ENCODE results near the gene CDKN2B-AS1. TPM values are rescaled to one million over a fixed set of nuclear protein-coding genes. Genes with fewer than 3 reads are reported as not detected.

CDKN2B-AS1 gene
- total and polyA plus RNA-seq, 10 donors = 0.90 to 6.6 (median 2.5) TPM

GRCh38 chr9:22108581-22109370 is 114.2 kb downstream of the CDKN2B-AS1 start:
- Histone ChIP-seq H3K4me1 (no peaks in the 10 kb centered on the region), H3K27ac (no peak overlapping the region), H3K27me3 (replicated peaks in 1 of 7) (no peaks in the 10 kb centered on the region), H3K36me3 (no peaks in the 10 kb centered on the region), H3K9me3 (no peaks in the 10 kb centered on the region), H3K4me3 (no peak overlapping the region)
- 69 to 74% (median 72%) methylated on average over 4 of the region's 4 CpGs for whole genome bisulfite sequencing, 5 donors
- TF ChIP-seq POLR2AphosphoS5 (IDR thresholded peaks at IDR 0.05) = no peak
- no peak for TF ChIP-seq POLR2A (IDR thresholded peaks at IDR 0.05)
- no peak for TF ChIP-seq CTCF (IDR thresholded peaks at IDR 0.05 in 8 of 11, conservative IDR thresholded peaks at IDR 0.05 in 3 of 11)
- intact Hi-C loops (cut with DNase I; ENCODE audit: low total_unique reads) = no loop called here
- no peak for DNase-seq

- intact Hi-C loops (cut with DNase I; ENCODE audit: low total_unique reads) = no loop called here
- 80 to 93% (median 86%) methylated on average over 2 of the region's 2 CpGs for WGBS, 5 donors
- H3K27ac ChIP-seq = no peak overlapping the region
- H3K4me1 ChIP-seq = no peaks in the 10 kb centered on the region
- H3K36me3 ChIP-seq = no peaks in the 10 kb centered on the region
- no peaks in the 10 kb centered on the region for H3K9me3 ChIP-seq
- no peak for TF ChIP-seq CTCF (IDR thresholded peaks at IDR 0.05 in 8 of 11, conservative IDR thresholded peaks at IDR 0.05 in 3 of 11)
- no peak for TF ChIP-seq POLR2AphosphoS5 (IDR thresholded peaks at IDR 0.05)
- TF ChIP-seq POLR2A (IDR thresholded peaks at IDR 0.05) = no peak
- no peak overlapping the region for H3K4me3 ChIP-seq
- H3K27me3 ChIP-seq (replicated peaks in 1 of 7) = no peaks in the 10 kb centered on the region
- DNase-seq = no peak
Observed at GRCh38 chr9:22111176-22111953, 116.8 kb downstream of the CDKN2B-AS1 start.

- intact Hi-C loops (cut with DNase I; ENCODE audit: low total_unique reads) = no loop called here
- Histone ChIP-seq H3K27ac (no peak overlapping the region), H3K4me3 (no peak overlapping the region), H3K27me3 (replicated peaks in 1 of 7) (no peaks in the 10 kb centered on the region), H3K4me1 (no peaks in the 10 kb centered on the region), H3K9me3 (no peaks in the 10 kb centered on the region), H3K36me3 (no peaks in the 10 kb centered on the region)
- DNase-seq = no peak
- TF ChIP-seq POLR2AphosphoS5 (IDR thresholded peaks at IDR 0.05) (no peak), POLR2A (IDR thresholded peaks at IDR 0.05) (no peak), CTCF (IDR thresholded peaks at IDR 0.05 in 8 of 11, conservative IDR thresholded peaks at IDR 0.05 in 3 of 11) (no peak)
Observed at GRCh38 chr9:22111954-22112247, 117.3 kb downstream of the CDKN2B-AS1 start.
